SK-N-SH (cell line): ENCODE measurements around the gene MKS1.

Experiments used
- ELF1 ChIP-seq: IDR thresholded peaks from 2 replicates; pipeline ENCODE4 v1.4.0; 2012
- EZH2phosphoT487 ChIP-seq: fragments of 200-600 bp; sonication (generic); IDR thresholded peaks from 2 replicates; pipeline ENCODE4 v1.6.1; 2017; ENCODE audit warnings: low read depth, mixed run types, mild to moderate bottlenecking, antibody characterized with exemption, moderate library complexity, borderline replicate concordance
- MEF2A ChIP-seq: IDR thresholded peaks from 2 replicates; pipeline ENCODE4 v1.4.0; 2012; ENCODE audit warnings: low read depth, borderline replicate concordance
- MXI1 ChIP-seq: IDR thresholded peaks from 2 replicates; pipeline ENCODE4 v1.6.1; 2012; ENCODE audit warnings: mild to moderate bottlenecking, low read depth, low read length, improper control_type of control experiment
- NRF1 ChIP-seq: IDR thresholded peaks from 2 replicates; pipeline ENCODE4 v1.6.1; 2012; ENCODE audit warnings: low read depth, mild to moderate bottlenecking, low read length
- RFX5 ChIP-seq: IDR thresholded peaks from 2 replicates; pipeline ENCODE4 v1.6.1; 2012; ENCODE audit warnings: mild to moderate bottlenecking, improper control_type of control experiment, low read length
- TEAD4 ChIP-seq: IDR thresholded peaks from 2 replicates; pipeline ENCODE4 v1.4.0; 2012; ENCODE audit warnings: mild to moderate bottlenecking, borderline replicate concordance; ENCODE audit not compliant: insufficient read depth
- TF ChIP-seq, protein P1 (sequence below): fragments of 200-600 bp; sonication (generic); IDR thresholded peaks from 2 replicates; pipeline ENCODE4 v1.6.1; 2017; ENCODE audit warnings: antibody characterized with exemption, mild to moderate bottlenecking, moderate library complexity
- TF ChIP-seq, protein P2 (sequence below): fragments of 150-350 bp; IDR thresholded peaks from 2 replicates; pipeline ENCODE4 v1.6.1; 2017; ENCODE audit warnings: antibody characterized with exemption, low read length, low read depth, borderline replicate concordance
- TF ChIP-seq, protein P3 (sequence below): IDR thresholded peaks from 2 replicates; pipeline ENCODE4 v1.4.0; 2012; ENCODE audit warnings: low read depth, borderline replicate concordance
- TF ChIP-seq, protein P4 (sequence below): fragments of 150-350 bp; IDR thresholded peaks from 2 replicates; pipeline ENCODE4 v1.6.1; 2016; ENCODE audit warnings: mild to moderate bottlenecking, low read depth, low read length
- TF ChIP-seq, protein P5 (sequence below): IDR thresholded peaks from 2 replicates; pipeline ENCODE4 v1.4.0; 2012; ENCODE audit warnings: low read depth
- TF ChIP-seq, protein P6 (sequence below): IDR thresholded peaks from 2 replicates; pipeline ENCODE4 v1.4.0; 2012; ENCODE audit warnings: low read depth, borderline replicate concordance
- TF ChIP-seq, protein P7 (sequence below): IDR thresholded peaks from 2 replicates; pipeline ENCODE4 v1.6.1; 2012; ENCODE audit warnings: mild to moderate bottlenecking, low read depth, low read length, moderate library complexity

DNA sequence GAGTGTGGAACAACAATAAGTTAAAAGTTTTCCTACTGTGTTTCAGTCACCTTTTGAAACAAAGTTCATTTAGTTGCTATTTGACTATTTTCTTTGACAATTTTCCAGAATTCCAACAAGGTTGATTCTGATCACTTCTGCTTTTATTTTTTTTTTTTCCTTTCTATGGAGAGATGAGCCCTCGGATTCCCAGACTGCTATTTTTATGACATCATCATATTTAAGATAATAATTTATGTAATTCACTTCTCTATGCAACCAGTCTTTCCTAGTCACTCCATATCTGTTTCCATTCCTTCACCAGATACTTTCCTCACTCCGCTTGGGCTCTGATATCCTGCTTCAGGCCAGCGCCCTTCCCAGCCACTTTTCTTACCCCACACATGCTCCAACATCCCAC lies 44.2 kb downstream of the MKS1 start:
- TF ChIP-seq MXI1 (no peak), TEAD4 (no peak), EZH2phosphoT487 (no peak), NRF1 (no peak), ELF1 (no peak), MEF2A (no peak), RFX5 (no peak)
- TF ChIP-seq, protein P1, sequence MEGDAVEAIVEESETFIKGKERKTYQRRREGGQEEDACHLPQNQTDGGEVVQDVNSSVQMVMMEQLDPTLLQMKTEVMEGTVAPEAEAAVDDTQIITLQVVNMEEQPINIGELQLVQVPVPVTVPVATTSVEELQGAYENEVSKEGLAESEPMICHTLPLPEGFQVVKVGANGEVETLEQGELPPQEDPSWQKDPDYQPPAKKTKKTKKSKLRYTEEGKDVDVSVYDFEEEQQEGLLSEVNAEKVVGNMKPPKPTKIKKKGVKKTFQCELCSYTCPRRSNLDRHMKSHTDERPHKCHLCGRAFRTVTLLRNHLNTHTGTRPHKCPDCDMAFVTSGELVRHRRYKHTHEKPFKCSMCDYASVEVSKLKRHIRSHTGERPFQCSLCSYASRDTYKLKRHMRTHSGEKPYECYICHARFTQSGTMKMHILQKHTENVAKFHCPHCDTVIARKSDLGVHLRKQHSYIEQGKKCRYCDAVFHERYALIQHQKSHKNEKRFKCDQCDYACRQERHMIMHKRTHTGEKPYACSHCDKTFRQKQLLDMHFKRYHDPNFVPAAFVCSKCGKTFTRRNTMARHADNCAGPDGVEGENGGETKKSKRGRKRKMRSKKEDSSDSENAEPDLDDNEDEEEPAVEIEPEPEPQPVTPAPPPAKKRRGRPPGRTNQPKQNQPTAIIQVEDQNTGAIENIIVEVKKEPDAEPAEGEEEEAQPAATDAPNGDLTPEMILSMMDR: no peak
- TF ChIP-seq, protein P2, sequence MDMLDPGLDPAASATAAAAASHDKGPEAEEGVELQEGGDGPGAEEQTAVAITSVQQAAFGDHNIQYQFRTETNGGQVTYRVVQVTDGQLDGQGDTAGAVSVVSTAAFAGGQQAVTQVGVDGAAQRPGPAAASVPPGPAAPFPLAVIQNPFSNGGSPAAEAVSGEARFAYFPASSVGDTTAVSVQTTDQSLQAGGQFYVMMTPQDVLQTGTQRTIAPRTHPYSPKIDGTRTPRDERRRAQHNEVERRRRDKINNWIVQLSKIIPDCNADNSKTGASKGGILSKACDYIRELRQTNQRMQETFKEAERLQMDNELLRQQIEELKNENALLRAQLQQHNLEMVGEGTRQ: no peak
- TF ChIP-seq, protein P3, sequence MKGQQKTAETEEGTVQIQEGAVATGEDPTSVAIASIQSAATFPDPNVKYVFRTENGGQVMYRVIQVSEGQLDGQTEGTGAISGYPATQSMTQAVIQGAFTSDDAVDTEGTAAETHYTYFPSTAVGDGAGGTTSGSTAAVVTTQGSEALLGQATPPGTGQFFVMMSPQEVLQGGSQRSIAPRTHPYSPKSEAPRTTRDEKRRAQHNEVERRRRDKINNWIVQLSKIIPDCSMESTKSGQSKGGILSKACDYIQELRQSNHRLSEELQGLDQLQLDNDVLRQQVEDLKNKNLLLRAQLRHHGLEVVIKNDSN: no peak
- TF ChIP-seq, protein P4, sequence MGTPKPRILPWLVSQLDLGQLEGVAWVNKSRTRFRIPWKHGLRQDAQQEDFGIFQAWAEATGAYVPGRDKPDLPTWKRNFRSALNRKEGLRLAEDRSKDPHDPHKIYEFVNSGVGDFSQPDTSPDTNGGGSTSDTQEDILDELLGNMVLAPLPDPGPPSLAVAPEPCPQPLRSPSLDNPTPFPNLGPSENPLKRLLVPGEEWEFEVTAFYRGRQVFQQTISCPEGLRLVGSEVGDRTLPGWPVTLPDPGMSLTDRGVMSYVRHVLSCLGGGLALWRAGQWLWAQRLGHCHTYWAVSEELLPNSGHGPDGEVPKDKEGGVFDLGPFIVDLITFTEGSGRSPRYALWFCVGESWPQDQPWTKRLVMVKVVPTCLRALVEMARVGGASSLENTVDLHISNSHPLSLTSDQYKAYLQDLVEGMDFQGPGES: no peak
- TF ChIP-seq, protein P5, sequence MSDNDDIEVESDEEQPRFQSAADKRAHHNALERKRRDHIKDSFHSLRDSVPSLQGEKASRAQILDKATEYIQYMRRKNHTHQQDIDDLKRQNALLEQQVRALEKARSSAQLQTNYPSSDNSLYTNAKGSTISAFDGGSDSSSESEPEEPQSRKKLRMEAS: no peak
- TF ChIP-seq, protein P6, sequence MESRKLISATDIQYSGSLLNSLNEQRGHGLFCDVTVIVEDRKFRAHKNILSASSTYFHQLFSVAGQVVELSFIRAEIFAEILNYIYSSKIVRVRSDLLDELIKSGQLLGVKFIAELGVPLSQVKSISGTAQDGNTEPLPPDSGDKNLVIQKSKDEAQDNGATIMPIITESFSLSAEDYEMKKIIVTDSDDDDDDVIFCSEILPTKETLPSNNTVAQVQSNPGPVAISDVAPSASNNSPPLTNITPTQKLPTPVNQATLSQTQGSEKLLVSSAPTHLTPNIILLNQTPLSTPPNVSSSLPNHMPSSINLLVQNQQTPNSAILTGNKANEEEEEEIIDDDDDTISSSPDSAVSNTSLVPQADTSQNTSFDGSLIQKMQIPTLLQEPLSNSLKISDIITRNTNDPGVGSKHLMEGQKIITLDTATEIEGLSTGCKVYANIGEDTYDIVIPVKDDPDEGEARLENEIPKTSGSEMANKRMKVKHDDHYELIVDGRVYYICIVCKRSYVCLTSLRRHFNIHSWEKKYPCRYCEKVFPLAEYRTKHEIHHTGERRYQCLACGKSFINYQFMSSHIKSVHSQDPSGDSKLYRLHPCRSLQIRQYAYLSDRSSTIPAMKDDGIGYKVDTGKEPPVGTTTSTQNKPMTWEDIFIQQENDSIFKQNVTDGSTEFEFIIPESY: no peak
- TF ChIP-seq, protein P7, sequence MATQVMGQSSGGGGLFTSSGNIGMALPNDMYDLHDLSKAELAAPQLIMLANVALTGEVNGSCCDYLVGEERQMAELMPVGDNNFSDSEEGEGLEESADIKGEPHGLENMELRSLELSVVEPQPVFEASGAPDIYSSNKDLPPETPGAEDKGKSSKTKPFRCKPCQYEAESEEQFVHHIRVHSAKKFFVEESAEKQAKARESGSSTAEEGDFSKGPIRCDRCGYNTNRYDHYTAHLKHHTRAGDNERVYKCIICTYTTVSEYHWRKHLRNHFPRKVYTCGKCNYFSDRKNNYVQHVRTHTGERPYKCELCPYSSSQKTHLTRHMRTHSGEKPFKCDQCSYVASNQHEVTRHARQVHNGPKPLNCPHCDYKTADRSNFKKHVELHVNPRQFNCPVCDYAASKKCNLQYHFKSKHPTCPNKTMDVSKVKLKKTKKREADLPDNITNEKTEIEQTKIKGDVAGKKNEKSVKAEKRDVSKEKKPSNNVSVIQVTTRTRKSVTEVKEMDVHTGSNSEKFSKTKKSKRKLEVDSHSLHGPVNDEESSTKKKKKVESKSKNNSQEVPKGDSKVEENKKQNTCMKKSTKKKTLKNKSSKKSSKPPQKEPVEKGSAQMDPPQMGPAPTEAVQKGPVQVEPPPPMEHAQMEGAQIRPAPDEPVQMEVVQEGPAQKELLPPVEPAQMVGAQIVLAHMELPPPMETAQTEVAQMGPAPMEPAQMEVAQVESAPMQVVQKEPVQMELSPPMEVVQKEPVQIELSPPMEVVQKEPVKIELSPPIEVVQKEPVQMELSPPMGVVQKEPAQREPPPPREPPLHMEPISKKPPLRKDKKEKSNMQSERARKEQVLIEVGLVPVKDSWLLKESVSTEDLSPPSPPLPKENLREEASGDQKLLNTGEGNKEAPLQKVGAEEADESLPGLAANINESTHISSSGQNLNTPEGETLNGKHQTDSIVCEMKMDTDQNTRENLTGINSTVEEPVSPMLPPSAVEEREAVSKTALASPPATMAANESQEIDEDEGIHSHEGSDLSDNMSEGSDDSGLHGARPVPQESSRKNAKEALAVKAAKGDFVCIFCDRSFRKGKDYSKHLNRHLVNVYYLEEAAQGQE: no peak
